ENCODE measurements around the gene RPRD1B. TPM values are rescaled to one million over a fixed set of nuclear protein-coding genes. Genes with fewer than 3 reads are reported as not detected.

RPRD1B gene
- total and polyA plus RNA-seq, 2 experiments from 2014 or later: 16.5 to 28.0 TPM

DNA sequence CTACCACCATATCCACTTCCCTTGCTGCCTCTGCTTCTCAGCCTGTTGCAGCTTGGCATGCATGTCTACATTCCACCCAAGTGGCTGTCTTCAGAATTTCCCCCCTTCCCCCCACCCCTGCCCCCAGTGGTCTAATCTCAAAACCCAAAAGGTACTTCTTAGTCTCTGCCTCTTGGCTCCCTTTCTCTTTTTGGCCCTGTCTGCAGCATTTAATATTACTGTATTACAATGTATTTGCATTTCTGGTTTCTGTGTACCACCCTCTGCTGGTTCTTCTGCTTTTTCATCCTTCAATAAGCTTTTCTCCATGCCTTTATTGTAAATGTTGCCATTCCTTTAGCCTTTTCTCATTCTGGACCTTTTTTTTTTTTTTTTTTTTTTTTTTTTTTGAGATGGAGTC, 43.0 kb downstream of the RPRD1B start:
- TF ChIP-seq EZH2 (IDR thresholded peaks at IDR 0.05; ENCODE audit: borderline replicate concordance) (no peak), EZH2phosphoT487 (IDR thresholded peaks at IDR 0.05; ENCODE audit: low read depth, severe bottlenecking, unreplicated experiment) (no peak)
- TF ChIP-seq, protein P1, sequence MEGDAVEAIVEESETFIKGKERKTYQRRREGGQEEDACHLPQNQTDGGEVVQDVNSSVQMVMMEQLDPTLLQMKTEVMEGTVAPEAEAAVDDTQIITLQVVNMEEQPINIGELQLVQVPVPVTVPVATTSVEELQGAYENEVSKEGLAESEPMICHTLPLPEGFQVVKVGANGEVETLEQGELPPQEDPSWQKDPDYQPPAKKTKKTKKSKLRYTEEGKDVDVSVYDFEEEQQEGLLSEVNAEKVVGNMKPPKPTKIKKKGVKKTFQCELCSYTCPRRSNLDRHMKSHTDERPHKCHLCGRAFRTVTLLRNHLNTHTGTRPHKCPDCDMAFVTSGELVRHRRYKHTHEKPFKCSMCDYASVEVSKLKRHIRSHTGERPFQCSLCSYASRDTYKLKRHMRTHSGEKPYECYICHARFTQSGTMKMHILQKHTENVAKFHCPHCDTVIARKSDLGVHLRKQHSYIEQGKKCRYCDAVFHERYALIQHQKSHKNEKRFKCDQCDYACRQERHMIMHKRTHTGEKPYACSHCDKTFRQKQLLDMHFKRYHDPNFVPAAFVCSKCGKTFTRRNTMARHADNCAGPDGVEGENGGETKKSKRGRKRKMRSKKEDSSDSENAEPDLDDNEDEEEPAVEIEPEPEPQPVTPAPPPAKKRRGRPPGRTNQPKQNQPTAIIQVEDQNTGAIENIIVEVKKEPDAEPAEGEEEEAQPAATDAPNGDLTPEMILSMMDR (IDR thresholded peaks at IDR 0.05; ENCODE audit: poor library complexity): no peak
- no peaks in the 10 kb centered on the region for H3K9me2 ChIP-seq (replicated peaks; ENCODE audit: insufficient read depth)
- peaks cover 38% of the 10 kb centered on the region for H3K4me1 ChIP-seq (ENCODE audit: insufficient read depth)
- H2AFZ ChIP-seq: no peak overlapping the region
- H3K36me3 ChIP-seq (replicated peaks; ENCODE audit: insufficient read depth, low read depth): peaks cover 7% of the 10 kb centered on the region
- no peak for DNase-seq (ENCODE audit: low spot score)
- no peaks in the 10 kb centered on the region for H4K20me1 ChIP-seq (ENCODE audit: insufficient read depth, poor library complexity, severe bottlenecking)
- H3K4me3 ChIP-seq: no peak overlapping the region
- no peaks in the 10 kb centered on the region for H3K27me3 ChIP-seq
- H3K4me2 ChIP-seq: no peak overlapping the region
- peaks cover 50% of the 10 kb centered on the region for H3K79me2 ChIP-seq
- peak overlapping the region; percentile 81 for H3K27ac ChIP-seq
- no peaks in the 10 kb centered on the region for H3K9me3 ChIP-seq (ENCODE audit: low read depth)

DNA sequence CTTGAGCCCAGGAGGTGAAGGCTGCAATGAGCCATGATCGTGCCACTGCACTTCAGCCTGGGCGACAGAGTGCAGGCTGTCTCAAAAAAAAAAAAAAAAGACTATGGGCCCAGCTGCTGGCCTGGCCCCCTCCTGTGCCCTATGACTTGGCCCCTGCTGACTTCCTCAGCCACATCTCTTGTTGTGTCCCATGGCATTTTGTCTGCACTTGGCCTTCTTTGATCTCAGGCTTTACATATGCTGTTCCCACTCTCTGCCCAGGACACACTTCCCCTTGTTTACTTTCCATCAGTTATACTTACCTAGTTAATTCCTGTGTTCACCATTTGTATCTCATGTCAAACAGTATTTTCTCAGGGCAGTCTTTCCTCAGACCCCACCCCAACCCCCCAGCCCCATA, 44.5 kb downstream of the RPRD1B start:
- TF ChIP-seq EZH2phosphoT487 (IDR thresholded peaks at IDR 0.05; ENCODE audit: low read depth, severe bottlenecking, unreplicated experiment) (no peak), EZH2 (IDR thresholded peaks at IDR 0.05; ENCODE audit: borderline replicate concordance) (no peak)
- TF ChIP-seq, protein P1 (IDR thresholded peaks at IDR 0.05; ENCODE audit: poor library complexity): no peak
- Histone ChIP-seq H3K36me3 (replicated peaks; ENCODE audit: insufficient read depth, low read depth) (peaks cover 7% of the 10 kb centered on the region), H3K4me1 (ENCODE audit: insufficient read depth) (peaks cover 40% of the 10 kb centered on the region), H4K20me1 (ENCODE audit: insufficient read depth, poor library complexity, severe bottlenecking) (no peaks in the 10 kb centered on the region), H2AFZ (no peak overlapping the region), H3K27ac (no peak overlapping the region), H3K79me2 (peaks cover 62% of the 10 kb centered on the region), H3K9me2 (replicated peaks; ENCODE audit: insufficient read depth) (no peaks in the 10 kb centered on the region), H3K4me3 (no peak overlapping the region), H3K9me3 (ENCODE audit: low read depth) (no peaks in the 10 kb centered on the region), H3K4me2 (no peak overlapping the region), H3K27me3 (no peaks in the 10 kb centered on the region)
- DNase-seq (ENCODE audit: low spot score): no peak
- WGBS (ENCODE audit: low lambda C conversion rate, missing lambda C conversion rate): 100% methylated on average over 2 of the region's 2 CpGs

DNA sequence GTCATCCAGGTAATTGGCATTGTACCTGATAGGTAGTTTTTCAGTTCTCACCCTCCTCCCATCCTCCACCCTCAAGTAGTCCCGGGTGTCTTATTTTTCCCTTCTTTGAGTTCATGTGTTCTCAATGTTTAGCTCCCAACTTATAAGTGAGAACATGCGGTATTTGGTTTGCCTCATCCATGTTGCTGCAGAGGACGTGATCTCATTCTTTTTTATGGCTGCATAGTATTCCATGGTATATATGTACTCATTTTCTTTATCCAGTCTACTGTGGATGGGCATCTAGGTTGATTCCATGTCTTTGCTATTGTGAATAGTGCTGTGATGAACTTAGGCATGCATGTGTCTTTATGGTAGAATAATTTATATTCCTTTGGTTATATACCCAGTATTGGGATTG, 45.8 kb downstream of the RPRD1B start:
- Histone ChIP-seq H3K4me2 (no peak overlapping the region), H3K9me3 (ENCODE audit: low read depth) (no peaks in the 10 kb centered on the region), H3K27me3 (no peaks in the 10 kb centered on the region), H3K9me2 (replicated peaks; ENCODE audit: insufficient read depth) (no peaks in the 10 kb centered on the region), H4K20me1 (ENCODE audit: insufficient read depth, poor library complexity, severe bottlenecking) (no peaks in the 10 kb centered on the region), H3K79me2 (peaks cover 59% of the 10 kb centered on the region), H3K4me3 (no peak overlapping the region), H3K36me3 (replicated peaks; ENCODE audit: insufficient read depth, low read depth) (peaks cover 7% of the 10 kb centered on the region), H2AFZ (no peak overlapping the region), H3K4me1 (ENCODE audit: insufficient read depth) (peaks cover 37% of the 10 kb centered on the region), H3K27ac (no peak overlapping the region)
- no peak for TF ChIP-seq EZH2phosphoT487 (IDR thresholded peaks at IDR 0.05; ENCODE audit: low read depth, severe bottlenecking, unreplicated experiment)
- no peak for TF ChIP-seq EZH2 (IDR thresholded peaks at IDR 0.05; ENCODE audit: borderline replicate concordance)
- TF ChIP-seq, protein P1 (IDR thresholded peaks at IDR 0.05; ENCODE audit: poor library complexity): no peak
- no peak for DNase-seq (ENCODE audit: low spot score)
- WGBS (ENCODE audit: low lambda C conversion rate, missing lambda C conversion rate): 99% methylated on average over 3 of the region's 3 CpGs

DNA sequence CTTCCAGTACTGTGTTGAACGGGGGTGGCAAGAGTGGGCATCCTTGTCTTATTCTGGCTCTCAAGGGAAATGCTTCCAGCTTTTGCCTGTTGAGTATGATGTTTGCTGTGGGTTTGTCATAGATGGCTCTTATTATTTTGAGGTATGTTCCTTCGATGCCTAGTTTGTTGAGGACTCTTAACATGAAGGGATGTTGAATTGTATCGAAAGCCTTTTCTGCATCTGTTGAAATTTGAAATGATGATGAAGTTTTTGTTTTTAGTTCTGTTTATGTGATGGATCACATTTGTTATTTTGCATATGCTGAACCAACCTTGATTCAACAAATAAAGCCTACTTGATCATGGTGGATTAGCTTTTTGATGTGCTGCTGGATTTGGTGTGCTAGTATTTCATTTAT, 48.0 kb downstream of the RPRD1B start:
- no peaks in the 10 kb centered on the region for H3K9me2 ChIP-seq (replicated peaks; ENCODE audit: insufficient read depth)
- no peaks in the 10 kb centered on the region for H3K9me3 ChIP-seq (ENCODE audit: low read depth)
- peaks cover 61% of the 10 kb centered on the region for H3K79me2 ChIP-seq
- peaks cover 7% of the 10 kb centered on the region for H3K36me3 ChIP-seq (replicated peaks; ENCODE audit: insufficient read depth, low read depth)
- no peaks in the 10 kb centered on the region for H4K20me1 ChIP-seq (ENCODE audit: insufficient read depth, poor library complexity, severe bottlenecking)
- H3K4me1 ChIP-seq (ENCODE audit: insufficient read depth): peaks cover 24% of the 10 kb centered on the region
- H3K27me3 ChIP-seq: no peaks in the 10 kb centered on the region
- H3K4me3 ChIP-seq: no peak overlapping the region
- no peak overlapping the region for H2AFZ ChIP-seq
- no peak for DNase-seq (ENCODE audit: low spot score)
- no peak overlapping the region for H3K27ac ChIP-seq
- H3K4me2 ChIP-seq: no peak overlapping the region
- 90% methylated on average over 3 of the region's 3 CpGs for WGBS (ENCODE audit: low lambda C conversion rate, missing lambda C conversion rate)
- TF ChIP-seq EZH2phosphoT487 (IDR thresholded peaks at IDR 0.05; ENCODE audit: low read depth, severe bottlenecking, unreplicated experiment) (no peak), EZH2 (IDR thresholded peaks at IDR 0.05; ENCODE audit: borderline replicate concordance) (no peak)
- TF ChIP-seq, protein P1 (IDR thresholded peaks at IDR 0.05; ENCODE audit: poor library complexity): no peak
